ENCODE results near the gene PRICKLE2. TPM values are rescaled to one million over a fixed set of nuclear protein-coding genes. Genes with fewer than 3 reads are reported as not detected.

PRICKLE2 gene
- total RNA-seq, 1 experiment from 2014 or later: 9.6 TPM

DNA sequence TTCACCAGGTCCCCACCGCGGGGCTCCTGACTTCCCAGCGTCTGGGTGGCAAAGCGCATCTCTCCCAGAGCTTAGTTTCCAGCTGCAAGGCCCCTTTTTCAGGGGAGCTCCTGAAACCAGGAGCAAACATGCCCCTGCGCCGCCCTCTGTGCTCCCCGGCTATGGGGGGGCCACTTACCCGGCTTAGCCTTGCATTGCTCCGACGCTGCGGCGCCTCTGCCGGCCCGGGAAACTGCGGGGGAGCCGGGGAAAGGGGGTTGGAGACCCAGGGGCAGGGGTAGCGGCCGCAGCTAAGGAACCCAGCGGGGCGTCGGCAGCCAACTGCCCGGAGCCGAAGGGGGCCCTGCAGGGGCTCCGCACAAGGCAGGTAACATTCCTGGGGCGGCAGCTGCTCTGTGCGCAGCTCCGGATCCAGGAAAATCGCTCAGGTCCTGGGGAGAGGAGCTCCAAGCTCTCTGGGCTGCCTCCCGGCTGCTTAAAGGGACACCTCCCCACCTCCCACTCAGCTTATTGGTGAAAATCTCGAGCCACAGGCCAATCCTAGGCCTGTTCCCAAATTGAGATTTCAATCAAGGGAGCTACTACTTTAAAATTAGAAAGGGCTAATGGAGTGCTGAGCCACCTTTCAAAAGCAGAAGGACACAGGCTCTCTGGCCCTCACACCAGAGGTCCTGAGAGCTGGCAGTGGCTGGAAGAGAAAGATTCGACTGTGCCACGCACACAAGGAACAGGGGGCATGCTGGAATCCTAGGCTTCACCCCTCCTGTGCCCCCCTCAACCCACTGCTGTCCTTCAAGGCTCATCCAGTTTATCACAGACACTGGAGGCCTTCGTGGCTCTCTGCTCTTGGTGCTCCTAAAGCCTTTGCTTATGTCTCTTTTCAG lies 42.7 kb upstream of the PRICKLE2 start:
- Mint-ChIP-seq H3K4me3 (ENCODE audit: unreplicated experiment) (peak overlapping the region; percentile 86), H3K27me3 (ENCODE audit: insufficient read depth, unreplicated experiment) (no peaks in the 10 kb centered on the region), H3K9me3 (ENCODE audit: unreplicated experiment) (peaks cover 9% of the 10 kb centered on the region), H3K27ac (ENCODE audit: low read depth, unreplicated experiment) (peak overlapping the region; percentile 90), H3K4me1 (ENCODE audit: insufficient read depth, unreplicated experiment) (peaks cover 30% of the 10 kb centered on the region), H3K36me3 (ENCODE audit: insufficient read depth, unreplicated experiment) (peaks cover 5% of the 10 kb centered on the region)
- CTCF ChIA-PET: interaction anchor here (0.6 to 3.9 kb wide), 22 partner anchors 8 to 245 kb away, joined by 3 to 24 read pairs (median 3); partner anchors contain the start of gene PSMD6
- BruUV-seq (replicated peaks): no TSS peak
- POLR2A ChIA-PET: interaction anchor here (0.5 to 5.0 kb wide), 31 partner anchors 8 to 291 kb away, joined by 3 to 71 read pairs (median 7); no protein-coding TSS in a partner anchor
- DNase-seq (ENCODE audit: unreplicated experiment): peak; percentile 75
- intact Hi-C loops (cut with micrococcal nuclease): loop anchor here (2.0 to 5.0 kb wide), 4 partner anchors 83 to 245 kb away; partner anchors contain the start of gene PSMD6
- TF ChIP-seq, protein P1, sequence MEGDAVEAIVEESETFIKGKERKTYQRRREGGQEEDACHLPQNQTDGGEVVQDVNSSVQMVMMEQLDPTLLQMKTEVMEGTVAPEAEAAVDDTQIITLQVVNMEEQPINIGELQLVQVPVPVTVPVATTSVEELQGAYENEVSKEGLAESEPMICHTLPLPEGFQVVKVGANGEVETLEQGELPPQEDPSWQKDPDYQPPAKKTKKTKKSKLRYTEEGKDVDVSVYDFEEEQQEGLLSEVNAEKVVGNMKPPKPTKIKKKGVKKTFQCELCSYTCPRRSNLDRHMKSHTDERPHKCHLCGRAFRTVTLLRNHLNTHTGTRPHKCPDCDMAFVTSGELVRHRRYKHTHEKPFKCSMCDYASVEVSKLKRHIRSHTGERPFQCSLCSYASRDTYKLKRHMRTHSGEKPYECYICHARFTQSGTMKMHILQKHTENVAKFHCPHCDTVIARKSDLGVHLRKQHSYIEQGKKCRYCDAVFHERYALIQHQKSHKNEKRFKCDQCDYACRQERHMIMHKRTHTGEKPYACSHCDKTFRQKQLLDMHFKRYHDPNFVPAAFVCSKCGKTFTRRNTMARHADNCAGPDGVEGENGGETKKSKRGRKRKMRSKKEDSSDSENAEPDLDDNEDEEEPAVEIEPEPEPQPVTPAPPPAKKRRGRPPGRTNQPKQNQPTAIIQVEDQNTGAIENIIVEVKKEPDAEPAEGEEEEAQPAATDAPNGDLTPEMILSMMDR (IDR thresholded peaks at IDR 0.05; ENCODE audit: unreplicated experiment): no peak

DNA sequence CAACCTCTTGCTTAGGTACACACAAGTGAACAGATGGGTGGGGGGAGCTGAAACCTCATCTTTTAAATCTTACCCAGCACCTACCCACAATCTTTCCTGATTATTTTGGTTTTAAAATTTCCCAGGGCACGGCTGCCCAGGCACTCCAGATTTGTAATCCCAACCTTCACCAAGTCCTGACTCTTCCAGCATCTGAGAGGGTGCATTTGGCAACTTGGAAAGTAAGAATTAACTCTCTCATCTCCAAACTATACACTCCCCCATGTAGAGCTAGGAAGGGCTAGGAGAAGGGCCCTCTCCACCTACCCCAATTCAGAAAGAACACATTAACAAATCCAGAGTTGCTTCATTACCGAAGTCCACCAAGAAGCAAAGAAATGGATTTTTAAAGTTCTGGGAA lies 41.7 kb upstream of the PRICKLE2 start:
- Mint-ChIP-seq H3K36me3 (ENCODE audit: insufficient read depth, unreplicated experiment) (peaks cover 11% of the 10 kb centered on the region), H3K27ac (ENCODE audit: low read depth, unreplicated experiment) (peak overlapping the region; percentile 90), H3K4me1 (ENCODE audit: insufficient read depth, unreplicated experiment) (peaks cover 35% of the 10 kb centered on the region), H3K4me3 (ENCODE audit: unreplicated experiment) (peak overlapping the region; percentile 86), H3K9me3 (ENCODE audit: unreplicated experiment) (peaks cover 16% of the 10 kb centered on the region), H3K27me3 (ENCODE audit: insufficient read depth, unreplicated experiment) (no peaks in the 10 kb centered on the region)
- BruUV-seq (replicated peaks): no TSS peak
- DNase-seq (ENCODE audit: unreplicated experiment): no peak
- intact Hi-C loops (cut with micrococcal nuclease): loop anchor here (1.0 to 5.0 kb wide), 8 partner anchors 24 to 244 kb away; partner anchors contain the start of gene PSMD6
- TF ChIP-seq, protein P1 (IDR thresholded peaks at IDR 0.05; ENCODE audit: unreplicated experiment): no peak
- ChIA-PET POLR2A (interaction anchor here (0.8 to 5.0 kb wide), 34 partner anchors 9 to 290 kb away, joined by 3 to 71 read pairs (median 6); no protein-coding TSS in a partner anchor), CTCF (interaction anchor here (0.5 to 3.9 kb wide), 21 partner anchors 9 to 1731 kb away, joined by 3 to 24 read pairs (median 4); partner anchors contain the start of gene PSMD6)

DNA sequence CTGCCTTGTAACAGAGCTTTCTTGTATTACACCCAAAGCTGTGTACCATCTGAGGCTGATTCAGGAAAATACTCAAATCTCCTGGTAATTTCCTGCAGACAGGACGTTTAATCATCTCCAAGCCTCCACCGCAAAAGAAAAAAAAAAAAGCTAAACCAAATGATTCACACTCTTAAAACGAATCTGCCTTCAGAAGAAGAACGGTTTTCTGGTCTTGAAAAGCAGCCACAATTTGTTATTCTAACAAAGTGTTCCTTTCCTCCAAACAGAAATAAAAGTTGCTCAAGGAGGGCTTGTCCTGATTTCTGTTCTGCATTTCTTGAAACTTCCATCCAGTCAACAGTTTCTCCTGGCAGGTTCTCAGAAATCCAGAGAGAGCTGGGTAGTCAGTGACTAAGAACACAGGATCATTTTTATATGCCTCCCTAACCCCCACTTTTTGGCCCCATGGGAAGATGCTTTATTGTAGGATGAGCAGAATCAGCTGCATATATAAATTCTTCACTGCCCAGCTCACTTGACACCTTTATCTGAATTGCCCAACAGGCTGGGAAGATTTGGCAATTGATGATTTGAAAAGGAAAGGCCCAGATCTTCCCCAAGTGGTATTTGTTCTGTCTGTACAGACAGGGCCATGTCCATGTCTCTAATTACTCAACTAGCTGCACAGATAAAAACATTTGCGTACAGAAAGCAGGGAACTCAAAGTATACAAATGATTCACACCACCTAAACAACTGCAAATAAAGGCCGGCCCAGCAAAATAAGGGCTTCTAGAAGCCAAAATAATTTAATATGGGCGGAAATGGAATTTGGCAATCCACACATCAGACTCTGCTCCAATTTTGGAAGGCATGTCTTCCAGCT lies 41.0 kb upstream of the PRICKLE2 start:
- H3K27me3 Mint-ChIP-seq (ENCODE audit: insufficient read depth, unreplicated experiment): no peaks in the 10 kb centered on the region
- TF ChIP-seq, protein P1 (IDR thresholded peaks at IDR 0.05; ENCODE audit: unreplicated experiment): no peak
- ChIA-PET POLR2A (interaction anchor here (0.8 to 5.0 kb wide), 32 partner anchors 10 to 290 kb away, joined by 3 to 71 read pairs (median 6); no protein-coding TSS in a partner anchor), CTCF (interaction anchor here (0.6 to 3.9 kb wide), 18 partner anchors 12 to 243 kb away, joined by 3 to 24 read pairs (median 5); partner anchors contain the start of gene PSMD6)
- peak overlapping the region; percentile 90 for H3K27ac Mint-ChIP-seq (ENCODE audit: low read depth, unreplicated experiment)
- H3K9me3 Mint-ChIP-seq (ENCODE audit: unreplicated experiment): peaks cover 16% of the 10 kb centered on the region
- intact Hi-C loops (cut with micrococcal nuclease): loop anchor here (1.0 to 5.0 kb wide), 8 partner anchors 25 to 243 kb away; partner anchors contain the start of gene PSMD6
- peak; percentile 91 for DNase-seq (ENCODE audit: unreplicated experiment)
- peaks cover 35% of the 10 kb centered on the region for H3K4me1 Mint-ChIP-seq (ENCODE audit: insufficient read depth, unreplicated experiment)
- peak overlapping the region; percentile 86 for H3K4me3 Mint-ChIP-seq (ENCODE audit: unreplicated experiment)
- no TSS peak for BruUV-seq (replicated peaks)
- peaks cover 15% of the 10 kb centered on the region for H3K36me3 Mint-ChIP-seq (ENCODE audit: insufficient read depth, unreplicated experiment)

Data from MCF 10A (cell line).